DMS114 treated with DMSO at 0.1 percent for 48 hours (cell line): ENCODE measurements around the gene ACTRT2.
A peak's percentile ranks its signal among the peaks of the same experiment; 100 is the strongest.

Experiments
- DNase-seq: peaks from one replicate; lab custom pipeline; 2025; ENCODE audit not compliant: unreplicated experiment; lab: John Stamatoyannopoulos, UW

ACTRT2 gene

GRCh38 chr1:3067301-3067670 lies 46.0 kb downstream of the ACTRT2 start:
- no peak for DNase-seq

- no peak for DNase-seq
Measured at GRCh38 chr1:3067671-3068563, 46.6 kb downstream of the ACTRT2 start.

GRCh38 chr1:3068564-3069431 lies 47.5 kb downstream of the ACTRT2 start, which contains the start of gene PRDM16:
Gene PRDM16, plus strand, starts transcription at chr1:3069203. Its CDS starts 57 bp downstream, at chr1:3069260.
- peak; percentile 31 for DNase-seq

DNA sequence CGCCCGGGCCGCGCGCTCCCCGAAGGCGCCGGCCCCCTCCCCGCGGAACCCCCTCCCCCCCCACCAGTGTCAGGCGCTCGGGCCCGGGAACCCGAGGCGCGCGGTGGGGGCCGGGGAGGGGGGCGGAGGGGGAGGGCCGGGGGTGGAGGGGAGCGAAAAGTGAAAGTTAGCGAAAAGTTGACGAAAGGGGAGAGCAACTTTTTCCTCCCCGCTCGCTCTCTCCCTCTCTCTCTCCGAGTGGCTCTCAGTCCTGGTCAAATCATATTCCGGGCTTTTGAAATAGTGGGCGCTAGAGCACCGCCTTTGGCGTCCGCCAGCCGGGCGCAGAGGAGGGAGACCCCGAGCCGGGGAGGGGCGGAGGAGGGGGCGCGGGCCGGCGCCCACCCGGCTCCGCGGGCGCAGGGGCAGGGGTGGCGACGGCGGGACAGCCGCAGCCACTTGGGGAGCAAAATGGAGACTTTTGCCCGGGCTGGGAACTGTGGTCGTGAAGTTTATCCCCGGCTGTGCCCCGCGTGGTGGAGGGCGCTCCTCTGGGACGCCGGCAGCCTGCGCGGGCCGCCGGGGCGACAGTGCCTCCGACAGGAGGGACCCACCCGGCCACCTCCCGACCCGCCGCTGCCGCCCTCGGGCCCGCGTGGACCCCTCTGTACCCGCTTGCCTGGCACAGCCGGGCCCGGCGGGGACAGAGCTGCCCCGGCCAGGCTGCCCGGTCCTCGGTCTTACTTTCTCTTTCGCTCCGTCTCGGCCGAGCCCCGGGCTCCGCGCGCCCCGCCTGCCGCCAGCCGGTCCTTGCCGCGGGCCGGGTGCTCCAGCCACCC lies 48.4 kb downstream of the ACTRT2 start:
- peak; percentile 43 for DNase-seq

DNA sequence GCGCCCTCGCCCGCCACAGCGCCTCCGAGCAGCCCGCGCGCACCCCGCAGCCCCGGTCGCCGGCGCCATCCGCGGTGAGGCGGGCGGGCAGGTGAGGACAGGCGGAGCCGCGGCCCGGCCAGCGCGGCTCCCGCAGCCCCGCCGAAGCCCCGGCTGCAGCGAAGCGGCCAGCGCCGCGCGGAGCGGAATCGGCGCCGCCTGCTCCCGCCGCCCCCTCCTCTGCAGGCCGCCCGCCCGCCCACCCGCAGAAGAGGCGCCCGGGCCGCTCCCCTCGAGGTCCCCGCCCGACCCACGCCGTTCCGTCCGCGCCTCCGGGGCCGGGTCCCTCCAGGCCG lies 49.0 kb downstream of the ACTRT2 start:
- DNase-seq, result no peak

GRCh38 chr1:3070644-3071564 lies 49.6 kb downstream of the ACTRT2 start:
- DNase-seq, result no peak

DNA sequence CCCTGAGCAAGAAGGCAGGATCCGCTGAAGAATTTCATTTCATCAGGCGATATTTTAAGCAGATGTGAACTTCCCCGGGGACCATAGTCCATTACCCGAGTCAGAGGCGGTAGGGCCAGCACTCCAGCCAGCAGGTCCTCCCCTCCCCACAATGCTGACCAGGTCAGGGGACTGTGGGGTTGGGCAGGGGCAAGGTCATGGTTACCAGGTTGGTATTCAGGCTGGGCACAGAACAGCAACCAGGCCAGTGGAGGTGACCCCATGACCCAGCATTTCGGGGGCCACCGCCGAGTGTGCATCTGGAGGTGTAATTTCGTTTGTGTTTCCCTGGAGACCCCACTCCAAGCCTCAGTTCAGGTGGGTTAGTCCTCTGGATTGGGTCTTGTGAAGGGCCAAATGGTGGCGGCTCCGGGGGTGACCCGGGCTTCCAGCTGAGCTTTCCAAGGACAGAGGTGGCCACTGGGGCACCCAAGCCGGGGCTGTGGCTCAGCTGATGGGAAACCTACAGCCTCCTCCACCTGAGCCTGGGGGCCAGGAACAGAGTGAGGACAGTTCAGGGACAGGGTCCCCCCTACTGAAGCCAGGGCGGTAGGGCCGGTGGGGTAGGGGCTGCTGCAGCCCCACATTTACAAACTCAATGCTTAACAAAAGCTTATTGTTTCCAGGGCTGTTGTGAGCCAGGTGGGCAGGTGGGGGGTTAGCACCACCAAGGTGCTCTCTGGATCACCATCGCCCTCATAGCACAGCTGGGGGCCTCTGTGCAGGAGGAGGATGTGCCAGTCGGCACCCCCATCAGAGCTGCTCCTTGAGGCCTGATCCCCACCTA lies 50.5 kb downstream of the ACTRT2 start:
- no peak for DNase-seq
